ENCODE data around the gene B4GALT1.

GRCh38 chr9:33211695-33212393, 44.7 kb upstream of the B4GALT1 start:
- TF ChIP-seq POLR2A (IDR thresholded peaks at IDR 0.05; ENCODE audit: low read length) (no peak), GATA1 (IDR thresholded peaks at IDR 0.05; ENCODE audit: low read depth, low read length) (no peak)
